ENCODE measurements around the gene DVL1. TPM values are rescaled to one million over a fixed set of nuclear protein-coding genes. Genes with fewer than 3 reads are reported as not detected.

The DVL1 gene
- total RNA-seq, 1 experiment from 2014 or later: 71.0 TPM

GRCh38 chr1:1318777-1319645 is 30.2 kb downstream of the DVL1 start:
- no peak overlapping the region for H2BK20ac ChIP-seq (ENCODE audit: low read depth, low read length, poor library complexity, severe bottlenecking)
- no peaks in the 10 kb centered on the region for H3K23me2 ChIP-seq (ENCODE audit: insufficient read length, low read depth, low read length, poor library complexity, severe bottlenecking)
- H3K18ac ChIP-seq (ENCODE audit: insufficient read length, low read depth, low read length): no peak overlapping the region
- no peak overlapping the region for H3K9ac ChIP-seq (ENCODE audit: extremely low read depth, insufficient read length, low read length)
- H3K79me2 ChIP-seq (ENCODE audit: insufficient read depth, low read length): peaks cover 15% of the 10 kb centered on the region; the same call in 1 of the 2 replicates
- no peak overlapping the region for H2BK5ac ChIP-seq (ENCODE audit: insufficient read length, low read length)
- H2AK5ac ChIP-seq (ENCODE audit: insufficient read length, low read length): no peak overlapping the region
- no peaks in the 10 kb centered on the region; the same call in 1 of the 2 replicates for H3K4me1 ChIP-seq (ENCODE audit: insufficient read depth, low read length)
- Mint-ChIP-seq H3K4me1 (peaks cover 10 to 29% of the 10 kb centered on the region in 2 experiments), H3K4me3 (no peak overlapping the region), H3K27ac (peak overlapping the region in 1 of 3 experiments; percentile 39; a peak in 2 of 7 replicates), H3K9me3 (no peaks in the 10 kb centered on the region), H3K27me3 (ENCODE audit: low read depth) (no peaks in the 10 kb centered on the region), H3K36me3 (ENCODE audit: insufficient read depth in 1 of 3, low read depth in 3 of 3) (peaks cover 16 to 61% (median 50%) of the 10 kb centered on the region in 3 experiments; a peak in 6 of 7 replicates)
- H3K27me3 ChIP-seq (ENCODE audit: insufficient read depth, low read length): no peaks in the 10 kb centered on the region
- H2BK15ac ChIP-seq (ENCODE audit: low read depth, low read length): no peak overlapping the region
- H2AFZ ChIP-seq (ENCODE audit: low read length): no peak overlapping the region
- no peak overlapping the region for H3K23ac ChIP-seq (ENCODE audit: insufficient read length, low read depth, low read length)
- no peak for TF ChIP-seq CTCF (conservative IDR thresholded peaks at IDR 0.05)
- no peak for DNase-seq
- peaks cover 5% of the 10 kb centered on the region for H4K20me1 ChIP-seq (ENCODE audit: control insufficient read depth, insufficient read depth, insufficient read length)
- H3K14ac ChIP-seq (ENCODE audit: insufficient read depth, low read length): no peak overlapping the region
- no peak overlapping the region for H3K27ac ChIP-seq (ENCODE audit: insufficient read length, low read depth, low read length)
- H3K4ac ChIP-seq (ENCODE audit: low read depth, low read length): no peak overlapping the region
- no peak overlapping the region for H3T11ph ChIP-seq (ENCODE audit: low read length)
- H3K4me2 ChIP-seq (ENCODE audit: insufficient read depth, insufficient read length, low read length): no peak overlapping the region
- H2BK12ac ChIP-seq (ENCODE audit: insufficient read length, low read depth, low read length): no peak overlapping the region
- peaks cover 8% of the 10 kb centered on the region for H3K79me1 ChIP-seq (ENCODE audit: insufficient read depth, low read depth, low read length, poor library complexity, severe bottlenecking)
- no peaks in the 10 kb centered on the region for H3K9me3 ChIP-seq (ENCODE audit: control insufficient read depth, low read depth, low read length)
- H3K56ac ChIP-seq (ENCODE audit: insufficient read length, low read depth, low read length): no peak overlapping the region
- no peak overlapping the region for H4K8ac ChIP-seq (replicated peaks; ENCODE audit: insufficient read length, low read depth, low read length)
- no peak overlapping the region for H4K5ac ChIP-seq (ENCODE audit: insufficient read length, low read depth, low read length)
- WGBS (ENCODE audit: extremely low coverage, insufficient read length, low lambda C conversion rate): no CpG with 5 or more reads among the region's 36 CpGs
- H2BK120ac ChIP-seq (ENCODE audit: low read depth, low read length, poor library complexity, severe bottlenecking): no peak overlapping the region
- no peak overlapping the region for H4K91ac ChIP-seq (ENCODE audit: insufficient read length, low read depth, low read length)
